GM23338 (cell line): ENCODE results near the gene SLC9B1.

ENCODE experiments used
- CREB1 ChIP-seq: fragments of 250-450 bp; sonication (Bioruptor Pico); IDR thresholded peaks from 2 replicates; pipeline ENCODE4 v1.5.0; 2020; ENCODE audit warnings: low read depth, mild to moderate bottlenecking, moderate library complexity
- CTCF ChIP-seq, 2 experiments: fragments of 200-600 bp in 1 of 2; sonication (generic) in 1 of 2; conservative IDR thresholded peaks; 2 replicates each; pipeline versions ENCODE4 v1.5.1 to v1.6.1; 2016 to 2017; ENCODE audit warnings: antibody characterized with exemption in 2 of 2, low read depth in 2 of 2, mild to moderate bottlenecking in 2 of 2, moderate library complexity in 1 of 2
- ETS1 ChIP-seq: IDR thresholded peaks from 2 replicates; pipeline ENCODE4 v1.6.1; 2016; ENCODE audit warnings: antibody characterized with exemption
- EZH2 ChIP-seq: fragments of 200-600 bp; sonication (generic); IDR thresholded peaks from one replicate; pipeline ENCODE4 v1.8.0; 2017; ENCODE audit warnings: antibody characterized with exemption, mild to moderate bottlenecking, low read depth; ENCODE audit not compliant: unreplicated experiment
- EZH2phosphoT487 ChIP-seq: fragments of 200-600 bp; sonication (generic); IDR thresholded peaks from one replicate; pipeline ENCODE4 v1.8.1; 2018; ENCODE audit warnings: antibody characterized with exemption; ENCODE audit not compliant: unreplicated experiment
- JUNB ChIP-seq: IDR thresholded peaks from one replicate; pipeline ENCODE4 v1.6.1; 2016; ENCODE audit warnings: antibody characterized with exemption; ENCODE audit not compliant: unreplicated experiment
- NANOG ChIP-seq: IDR thresholded peaks from 2 replicates; pipeline ENCODE4 v1.6.1; 2016; ENCODE audit warnings: antibody characterized with exemption, borderline replicate concordance
- POLR2AphosphoS5 ChIP-seq: IDR thresholded peaks from 2 replicates; pipeline ENCODE4 v1.6.1; 2016; ENCODE audit warnings: antibody characterized with exemption, low read depth
- REST ChIP-seq: IDR thresholded peaks from one replicate; pipeline ENCODE4 v1.6.1; 2018; ENCODE audit warnings: antibody characterized with exemption; ENCODE audit not compliant: unreplicated experiment
- ZNF331 ChIP-seq: fragments of 250-450 bp; sonication (Bioruptor Pico); IDR thresholded peaks from 2 replicates; pipeline ENCODE4 v1.5.0; 2020; ENCODE audit warnings: low read depth, mild to moderate bottlenecking, moderate library complexity

GRCh38 chr4:103050736-103051436 is 31.4 kb upstream of the SLC9B1 start:
- no peak for TF ChIP-seq CTCF (conservative IDR thresholded peaks at IDR 0.05; ENCODE audit: low read depth in 2 of 2)
- TF ChIP-seq POLR2AphosphoS5 = no peak
- no peak for TF ChIP-seq EZH2phosphoT487
- TF ChIP-seq EZH2 = no peak
- TF ChIP-seq NANOG = no peak
- no peak for TF ChIP-seq ETS1
- TF ChIP-seq JUNB = no peak
- TF ChIP-seq CREB1 (CRISPR knock-in tag) = no peak
- TF ChIP-seq REST = no peak
- TF ChIP-seq ZNF331 (CRISPR knock-in tag) = no peak
